22Rv1 (cell line): ENCODE measurements around the gene DOCK10.
A peak's percentile ranks its signal among the peaks of the same experiment; 100 is the strongest.

Experiments
- ZFX ChIP-seq: fragments of 450-650 bp; IDR thresholded peaks from 2 replicates; pipeline ENCODE4 v1.6.1; 2017; ENCODE audit warnings: antibody characterized with exemption, borderline replicate concordance
- TF ChIP-seq, protein P1 (sequence below): fragments of 450-650 bp; IDR thresholded peaks from 2 replicates; pipeline ENCODE4 v1.5.1; 2017; ENCODE audit warnings: mild to moderate bottlenecking

DNA sequence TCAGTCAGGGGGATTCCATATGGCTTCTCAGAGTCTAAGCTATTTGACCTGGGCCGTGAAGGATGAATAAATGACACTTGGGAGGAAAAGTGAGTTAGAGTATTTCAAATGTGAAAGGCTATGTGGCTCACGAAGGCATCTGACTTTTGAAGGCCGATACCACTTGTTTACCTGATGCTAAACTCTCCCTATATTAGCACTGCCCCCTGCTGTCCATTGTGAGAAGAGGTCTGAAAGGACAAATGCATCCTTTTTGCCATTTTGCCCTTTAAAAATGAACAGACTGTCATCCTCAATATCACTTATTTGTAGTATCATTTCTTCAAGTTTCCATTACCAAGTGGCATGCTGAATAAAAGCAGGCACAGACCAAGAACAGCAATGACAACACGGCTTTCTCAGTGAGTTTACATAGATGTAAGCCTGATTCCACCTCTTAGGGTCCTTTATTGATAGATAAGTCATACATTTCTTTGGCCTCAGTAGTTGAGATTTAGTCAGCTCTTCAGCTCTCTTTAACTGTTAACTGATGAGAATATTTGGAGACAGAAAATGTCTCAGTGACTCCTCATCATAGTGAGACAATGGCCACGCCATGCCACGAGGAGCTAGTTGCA is 40.1 kb downstream of the DOCK10 start:
- no peak for TF ChIP-seq ZFX
- TF ChIP-seq, protein P1, sequence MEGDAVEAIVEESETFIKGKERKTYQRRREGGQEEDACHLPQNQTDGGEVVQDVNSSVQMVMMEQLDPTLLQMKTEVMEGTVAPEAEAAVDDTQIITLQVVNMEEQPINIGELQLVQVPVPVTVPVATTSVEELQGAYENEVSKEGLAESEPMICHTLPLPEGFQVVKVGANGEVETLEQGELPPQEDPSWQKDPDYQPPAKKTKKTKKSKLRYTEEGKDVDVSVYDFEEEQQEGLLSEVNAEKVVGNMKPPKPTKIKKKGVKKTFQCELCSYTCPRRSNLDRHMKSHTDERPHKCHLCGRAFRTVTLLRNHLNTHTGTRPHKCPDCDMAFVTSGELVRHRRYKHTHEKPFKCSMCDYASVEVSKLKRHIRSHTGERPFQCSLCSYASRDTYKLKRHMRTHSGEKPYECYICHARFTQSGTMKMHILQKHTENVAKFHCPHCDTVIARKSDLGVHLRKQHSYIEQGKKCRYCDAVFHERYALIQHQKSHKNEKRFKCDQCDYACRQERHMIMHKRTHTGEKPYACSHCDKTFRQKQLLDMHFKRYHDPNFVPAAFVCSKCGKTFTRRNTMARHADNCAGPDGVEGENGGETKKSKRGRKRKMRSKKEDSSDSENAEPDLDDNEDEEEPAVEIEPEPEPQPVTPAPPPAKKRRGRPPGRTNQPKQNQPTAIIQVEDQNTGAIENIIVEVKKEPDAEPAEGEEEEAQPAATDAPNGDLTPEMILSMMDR: peak; percentile 86
